HEK293 (cell line): ENCODE data around the gene QRICH1.

Source experiments
- BCL11B ChIP-seq: fragments of 450-650 bp; formaldehyde crosslinking; IDR thresholded peaks from 2 replicates; pipeline ENCODE4 v1.5.1; 2016; ENCODE audit warnings: low read depth, missing biosample characterization, missing genetic modification characterization
- GLI4 ChIP-seq: fragments of 450-650 bp; formaldehyde crosslinking; IDR thresholded peaks from 2 replicates; pipeline ENCODE4 v1.5.1; 2016; ENCODE audit warnings: missing biosample characterization, missing genetic modification characterization
- GLIS1 ChIP-seq: fragments of 450-650 bp; formaldehyde crosslinking; IDR thresholded peaks from 2 replicates; pipeline ENCODE4 v1.5.1; 2016; ENCODE audit warnings: missing biosample characterization, missing genetic modification characterization
- GLIS2 ChIP-seq: fragments of 450-650 bp; formaldehyde crosslinking; IDR thresholded peaks from 2 replicates; pipeline ENCODE4 v1.5.1; 2016; ENCODE audit warnings: missing biosample characterization, missing genetic modification characterization
- IKZF3 ChIP-seq: fragments of 450-650 bp; IDR thresholded peaks from 2 replicates; pipeline ENCODE4 v1.5.0; 2018; ENCODE audit warnings: missing biosample characterization, mild to moderate bottlenecking, missing genetic modification characterization, moderate library complexity
- KLF1 ChIP-seq: fragments of 450-650 bp; formaldehyde crosslinking; IDR thresholded peaks from 2 replicates; pipeline ENCODE4 v1.5.1; 2016; ENCODE audit warnings: missing biosample characterization, missing genetic modification characterization
- KLF10 ChIP-seq: fragments of 450-650 bp; IDR thresholded peaks from 2 replicates; pipeline ENCODE4 v1.5.1; 2018; ENCODE audit warnings: missing biosample characterization, mild to moderate bottlenecking, missing genetic modification characterization
- KLF8 ChIP-seq: fragments of 450-650 bp; formaldehyde crosslinking; IDR thresholded peaks from 2 replicates; pipeline ENCODE4 v1.5.1; 2016; ENCODE audit warnings: missing biosample characterization, missing genetic modification characterization
- KLF9 ChIP-seq: fragments of 450-650 bp; formaldehyde crosslinking; IDR thresholded peaks from 2 replicates; pipeline ENCODE4 v1.5.1; 2016; ENCODE audit warnings: missing biosample characterization, missing genetic modification characterization, low read depth
- SCRT1 ChIP-seq: fragments of 450-650 bp; formaldehyde crosslinking; IDR thresholded peaks from 2 replicates; pipeline ENCODE4 v1.5.1; 2016; ENCODE audit warnings: missing biosample characterization, missing genetic modification characterization, borderline replicate concordance
- SP3 ChIP-seq: fragments of 450-650 bp; formaldehyde crosslinking; IDR thresholded peaks from 2 replicates; pipeline ENCODE4 v1.5.1; 2016; ENCODE audit warnings: missing biosample characterization, missing genetic modification characterization
- WT1 ChIP-seq: fragments of 450-650 bp; formaldehyde crosslinking; IDR thresholded peaks from 2 replicates; pipeline ENCODE4 v1.5.1; 2016; ENCODE audit warnings: missing biosample characterization, missing genetic modification characterization
- ZBTB17 ChIP-seq: fragments of 450-650 bp; formaldehyde crosslinking; IDR thresholded peaks from 2 replicates; pipeline ENCODE4 v1.5.1; 2016; ENCODE audit warnings: missing biosample characterization, missing genetic modification characterization
- ZBTB7A ChIP-seq: fragments of 450-650 bp; formaldehyde crosslinking; IDR thresholded peaks from 2 replicates; pipeline ENCODE4 v1.5.1; 2016; ENCODE audit warnings: low read depth, missing biosample characterization, missing genetic modification characterization
- ZFHX2 ChIP-seq: fragments of 450-650 bp; formaldehyde crosslinking; conservative IDR thresholded peaks from 2 replicates; pipeline ENCODE4 v1.5.1; 2016; ENCODE audit warnings: missing biosample characterization, missing genetic modification characterization
- ZFP3 ChIP-seq: fragments of 450-650 bp; formaldehyde crosslinking; IDR thresholded peaks from 2 replicates; pipeline ENCODE4 v1.5.1; 2016; ENCODE audit warnings: low read depth, missing biosample characterization, missing genetic modification characterization
- ZNF146 ChIP-seq: fragments of 450-650 bp; formaldehyde crosslinking; IDR thresholded peaks from 2 replicates; pipeline ENCODE4 v1.5.1; 2016; ENCODE audit warnings: missing biosample characterization, missing genetic modification characterization
- ZNF175 ChIP-seq: fragments of 450-650 bp; formaldehyde crosslinking; IDR thresholded peaks from 2 replicates; pipeline ENCODE4 v1.5.1; 2016; ENCODE audit warnings: missing biosample characterization, missing genetic modification characterization
- ZNF221 ChIP-seq: fragments of 450-650 bp; formaldehyde crosslinking; IDR thresholded peaks from 2 replicates; pipeline ENCODE4 v1.5.1; 2017; ENCODE audit warnings: missing biosample characterization, missing genetic modification characterization, borderline replicate concordance
- ZNF302 ChIP-seq: fragments of 450-650 bp; formaldehyde crosslinking; IDR thresholded peaks from 2 replicates; pipeline ENCODE4 v1.5.1; 2016; ENCODE audit warnings: missing biosample characterization, missing genetic modification characterization, low read depth
- ZNF426 ChIP-seq: fragments of 450-650 bp; formaldehyde crosslinking; IDR thresholded peaks from 2 replicates; pipeline ENCODE4 v1.5.1; 2017; ENCODE audit warnings: missing biosample characterization, missing genetic modification characterization, mild to moderate bottlenecking, inconsistent platforms, moderate library complexity
- ZNF501 ChIP-seq: fragments of 450-650 bp; formaldehyde crosslinking; IDR thresholded peaks from 2 replicates; pipeline ENCODE4 v1.5.1; 2016; ENCODE audit warnings: missing biosample characterization, missing genetic modification characterization
- ZNF555 ChIP-seq: fragments of 450-650 bp; formaldehyde crosslinking; conservative IDR thresholded peaks from 2 replicates; pipeline ENCODE4 v1.5.1; 2017; ENCODE audit warnings: missing biosample characterization, mild to moderate bottlenecking, missing genetic modification characterization, inconsistent platforms
- ZNF777 ChIP-seq: fragments of 450-650 bp; formaldehyde crosslinking; IDR thresholded peaks from 2 replicates; pipeline ENCODE4 v1.5.1; 2017; ENCODE audit warnings: missing biosample characterization, missing genetic modification characterization, borderline replicate concordance
- ZNF830 ChIP-seq: fragments of 450-650 bp; IDR thresholded peaks from 2 replicates; pipeline ENCODE4 v1.5.0; 2018; ENCODE audit warnings: missing biosample characterization, missing genetic modification characterization, low read depth, mild to moderate bottlenecking, moderate library complexity
- TF ChIP-seq, protein P1 (sequence below): fragments of 450-650 bp; formaldehyde crosslinking; IDR thresholded peaks from 2 replicates; pipeline ENCODE4 v1.5.1; 2017; ENCODE audit warnings: missing biosample characterization, missing genetic modification characterization
- TF ChIP-seq, protein P2 (sequence below): fragments of 450-650 bp; formaldehyde crosslinking; optimal IDR thresholded peaks from 2 replicates; pipeline ENCODE3; 2016; ENCODE audit warnings: missing biosample characterization, mild to moderate bottlenecking, missing genetic modification characterization
- TF ChIP-seq, protein P3 (sequence below): fragments of 450-650 bp; formaldehyde crosslinking; IDR thresholded peaks from 2 replicates; pipeline ENCODE4 v1.5.1; 2016; ENCODE audit warnings: missing biosample characterization, missing genetic modification characterization
- TF ChIP-seq, protein P4 (sequence below): fragments of 450-650 bp; formaldehyde crosslinking; IDR thresholded peaks from 2 replicates; pipeline ENCODE4 v1.5.1; 2016; ENCODE audit warnings: missing biosample characterization, missing genetic modification characterization
- TF ChIP-seq, protein P5 (sequence below): fragments of 450-650 bp; formaldehyde crosslinking; conservative IDR thresholded peaks from 2 replicates; pipeline ENCODE4 v1.5.1; 2016; ENCODE audit warnings: low read depth, missing biosample characterization, missing genetic modification characterization

QRICH1 gene

DNA sequence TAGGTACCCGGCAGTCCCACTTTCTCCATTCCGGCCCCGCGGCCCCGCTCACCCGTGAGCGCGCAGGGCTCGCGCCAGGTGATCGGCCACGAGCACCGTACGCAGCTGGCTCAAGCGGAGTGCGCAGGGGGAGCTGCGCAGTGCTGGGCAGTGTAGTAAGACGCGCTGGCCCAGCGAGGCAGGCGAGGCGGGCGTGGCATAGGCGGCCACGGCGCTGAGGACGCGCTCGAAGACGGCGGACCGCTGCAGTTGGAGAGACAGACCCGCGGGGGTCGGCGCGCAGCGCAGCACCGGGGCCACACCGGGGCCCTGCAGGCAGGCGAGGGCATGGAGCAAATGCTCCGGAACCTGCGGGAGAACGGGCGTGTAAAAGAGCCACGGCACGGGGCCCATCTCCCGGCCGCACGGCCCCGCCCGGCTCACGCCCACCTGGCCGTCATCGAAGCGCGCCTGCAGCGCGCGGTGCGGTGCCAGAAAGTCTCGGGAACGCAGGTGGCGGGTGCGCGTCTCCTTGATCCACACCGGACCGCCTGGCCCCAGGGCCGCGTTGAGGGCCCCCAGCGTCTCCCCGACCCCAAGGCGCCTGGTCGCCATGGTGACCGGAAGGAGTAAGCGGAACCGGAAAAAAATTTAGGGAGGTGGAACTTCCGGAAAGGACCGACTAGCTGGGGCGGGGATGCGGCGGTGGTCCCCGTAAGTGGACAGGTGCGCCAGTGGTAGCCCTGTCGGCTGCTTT is 75.7 kb downstream of the QRICH1 start, which contains the start of gene DALRD3 (continued):
- TF ChIP-seq, protein P1, sequence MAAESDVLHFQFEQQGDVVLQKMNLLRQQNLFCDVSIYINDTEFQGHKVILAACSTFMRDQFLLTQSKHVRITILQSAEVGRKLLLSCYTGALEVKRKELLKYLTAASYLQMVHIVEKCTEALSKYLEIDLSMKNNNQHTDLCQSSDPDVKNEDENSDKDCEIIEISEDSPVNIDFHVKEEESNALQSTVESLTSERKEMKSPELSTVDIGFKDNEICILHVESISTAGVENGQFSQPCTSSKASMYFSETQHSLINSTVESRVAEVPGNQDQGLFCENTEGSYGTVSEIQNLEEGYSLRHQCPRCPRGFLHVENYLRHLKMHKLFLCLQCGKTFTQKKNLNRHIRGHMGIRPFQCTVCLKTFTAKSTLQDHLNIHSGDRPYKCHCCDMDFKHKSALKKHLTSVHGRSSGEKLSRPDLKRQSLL (tag by site-specific recombination): peak; percentile 35; the same call in 1 of the 2 replicates
- TF ChIP-seq ZBTB17 (tag by site-specific recombination): no peak; the same call in 1 of the 2 replicates
- no peak for TF ChIP-seq SCRT1 (tag by site-specific recombination)
- TF ChIP-seq, protein P2, sequence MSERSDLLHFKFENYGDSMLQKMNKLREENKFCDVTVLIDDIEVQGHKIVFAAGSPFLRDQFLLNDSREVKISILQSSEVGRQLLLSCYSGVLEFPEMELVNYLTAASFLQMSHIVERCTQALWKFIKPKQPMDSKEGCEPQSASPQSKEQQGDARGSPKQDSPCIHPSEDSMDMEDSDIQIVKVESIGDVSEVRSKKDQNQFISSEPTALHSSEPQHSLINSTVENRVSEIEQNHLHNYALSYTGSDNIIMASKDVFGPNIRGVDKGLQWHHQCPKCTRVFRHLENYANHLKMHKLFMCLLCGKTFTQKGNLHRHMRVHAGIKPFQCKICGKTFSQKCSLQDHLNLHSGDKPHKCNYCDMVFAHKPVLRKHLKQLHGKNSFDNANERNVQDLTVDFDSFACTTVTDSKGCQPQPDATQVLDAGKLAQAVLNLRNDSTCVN (tag by site-specific recombination): peak; percentile 98
- TF ChIP-seq ZNF426 (tag by site-specific recombination): no peak
- TF ChIP-seq, protein P3, sequence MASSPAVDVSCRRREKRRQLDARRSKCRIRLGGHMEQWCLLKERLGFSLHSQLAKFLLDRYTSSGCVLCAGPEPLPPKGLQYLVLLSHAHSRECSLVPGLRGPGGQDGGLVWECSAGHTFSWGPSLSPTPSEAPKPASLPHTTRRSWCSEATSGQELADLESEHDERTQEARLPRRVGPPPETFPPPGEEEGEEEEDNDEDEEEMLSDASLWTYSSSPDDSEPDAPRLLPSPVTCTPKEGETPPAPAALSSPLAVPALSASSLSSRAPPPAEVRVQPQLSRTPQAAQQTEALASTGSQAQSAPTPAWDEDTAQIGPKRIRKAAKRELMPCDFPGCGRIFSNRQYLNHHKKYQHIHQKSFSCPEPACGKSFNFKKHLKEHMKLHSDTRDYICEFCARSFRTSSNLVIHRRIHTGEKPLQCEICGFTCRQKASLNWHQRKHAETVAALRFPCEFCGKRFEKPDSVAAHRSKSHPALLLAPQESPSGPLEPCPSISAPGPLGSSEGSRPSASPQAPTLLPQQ: peak; percentile 85; the same call in 1 of the 2 replicates
- TF ChIP-seq ZNF555: no peak
- no peak for TF ChIP-seq ZBTB7A (tag by site-specific recombination)
- TF ChIP-seq GLI4: no peak
- TF ChIP-seq SP3: peak; percentile 79
- TF ChIP-seq ZNF302 (tag by site-specific recombination): no peak
- TF ChIP-seq, protein P4, sequence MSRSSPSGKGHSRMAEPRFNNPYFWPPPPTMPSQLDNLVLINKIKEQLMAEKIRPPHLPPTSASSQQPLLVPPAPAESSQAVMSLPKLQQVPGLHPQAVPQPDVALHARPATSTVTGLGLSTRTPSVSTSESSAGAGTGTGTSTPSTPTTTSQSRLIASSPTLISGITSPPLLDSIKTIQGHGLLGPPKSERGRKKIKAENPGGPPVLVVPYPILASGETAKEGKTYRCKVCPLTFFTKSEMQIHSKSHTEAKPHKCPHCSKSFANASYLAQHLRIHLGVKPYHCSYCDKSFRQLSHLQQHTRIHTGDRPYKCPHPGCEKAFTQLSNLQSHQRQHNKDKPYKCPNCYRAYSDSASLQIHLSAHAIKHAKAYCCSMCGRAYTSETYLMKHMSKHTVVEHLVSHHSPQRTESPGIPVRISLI (tag by site-specific recombination): peak; percentile 95
- no peak for TF ChIP-seq ZNF221 (tag by site-specific recombination)
- no peak for TF ChIP-seq ZNF175 (tag by site-specific recombination)
- TF ChIP-seq ZFP3: no peak
- peak; percentile 81; the same call in 1 of the 2 replicates for TF ChIP-seq KLF8 (tag by site-specific recombination)
- TF ChIP-seq ZNF501 (tag by site-specific recombination): no peak
- TF ChIP-seq BCL11B (tag by site-specific recombination): 0 out of 2 replicates have a peak, but pooled peaks have one; percentile 59
- no peak; the same call in 1 of the 2 replicates for TF ChIP-seq WT1 (tag by site-specific recombination)
- peak; percentile 14; the same call in 1 of the 2 replicates for TF ChIP-seq ZNF777 (tag by site-specific recombination)
- TF ChIP-seq GLIS2: peak; percentile 97
- TF ChIP-seq KLF9: peak; percentile 98
- 0 out of 2 replicates have a peak, but pooled peaks have one; percentile 15 for TF ChIP-seq ZNF146
- no peak for TF ChIP-seq IKZF3 (tag by site-specific recombination)
- TF ChIP-seq ZNF830 (tag by site-specific recombination): no peak
- peak; percentile 95 for TF ChIP-seq KLF10 (tag by site-specific recombination)
- peak; percentile 52 for TF ChIP-seq ZFHX2 (tag by site-specific recombination)
- peak; percentile 74 for TF ChIP-seq KLF1 (tag by site-specific recombination)
- TF ChIP-seq, protein P5, sequence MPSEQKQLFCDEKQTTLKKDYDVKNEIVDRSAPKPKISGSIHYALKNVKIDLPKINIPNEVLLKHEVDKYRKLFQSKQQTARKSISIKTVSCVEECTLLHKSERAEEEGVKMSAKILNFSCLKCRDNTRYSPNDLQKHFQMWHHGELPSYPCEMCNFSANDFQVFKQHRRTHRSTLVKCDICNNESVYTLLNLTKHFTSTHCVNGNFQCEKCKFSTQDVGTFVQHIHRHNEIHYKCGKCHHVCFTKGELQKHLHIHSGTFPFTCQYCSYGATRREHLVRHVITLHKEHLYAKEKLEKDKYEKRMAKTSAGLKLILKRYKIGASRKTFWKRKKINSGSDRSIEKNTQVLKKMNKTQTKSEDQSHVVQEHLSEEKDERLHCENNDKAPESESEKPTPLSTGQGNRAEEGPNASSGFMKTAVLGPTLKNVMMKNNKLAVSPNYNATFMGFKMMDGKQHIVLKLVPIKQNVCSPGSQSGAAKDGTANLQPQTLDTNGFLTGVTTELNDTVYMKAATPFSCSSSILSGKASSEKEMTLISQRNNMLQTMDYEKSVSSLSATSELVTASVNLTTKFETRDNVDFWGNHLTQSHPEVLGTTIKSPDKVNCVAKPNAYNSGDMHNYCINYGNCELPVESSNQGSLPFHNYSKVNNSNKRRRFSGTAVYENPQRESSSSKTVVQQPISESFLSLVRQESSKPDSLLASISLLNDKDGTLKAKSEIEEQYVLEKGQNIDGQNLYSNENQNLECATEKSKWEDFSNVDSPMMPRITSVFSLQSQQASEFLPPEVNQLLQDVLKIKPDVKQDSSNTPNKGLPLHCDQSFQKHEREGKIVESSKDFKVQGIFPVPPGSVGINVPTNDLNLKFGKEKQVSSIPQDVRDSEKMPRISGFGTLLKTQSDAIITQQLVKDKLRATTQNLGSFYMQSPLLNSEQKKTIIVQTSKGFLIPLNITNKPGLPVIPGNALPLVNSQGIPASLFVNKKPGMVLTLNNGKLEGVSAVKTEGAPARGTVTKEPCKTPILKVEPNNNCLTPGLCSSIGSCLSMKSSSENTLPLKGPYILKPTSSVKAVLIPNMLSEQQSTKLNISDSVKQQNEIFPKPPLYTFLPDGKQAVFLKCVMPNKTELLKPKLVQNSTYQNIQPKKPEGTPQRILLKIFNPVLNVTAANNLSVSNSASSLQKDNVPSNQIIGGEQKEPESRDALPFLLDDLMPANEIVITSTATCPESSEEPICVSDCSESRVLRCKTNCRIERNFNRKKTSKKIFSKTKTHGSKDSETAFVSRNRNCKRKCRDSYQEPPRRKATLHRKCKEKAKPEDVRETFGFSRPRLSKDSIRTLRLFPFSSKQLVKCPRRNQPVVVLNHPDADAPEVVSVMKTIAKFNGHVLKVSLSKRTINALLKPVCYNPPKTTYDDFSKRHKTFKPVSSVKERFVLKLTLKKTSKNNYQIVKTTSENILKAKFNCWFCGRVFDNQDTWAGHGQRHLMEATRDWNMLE (tag by site-specific recombination): peak; percentile 55
- peak; percentile 71 for TF ChIP-seq GLIS1 (tag by site-specific recombination)
